HG02840 (cell line): ENCODE data around the gene MTCH1.
"Not testable (repeated sequence)": the region's sequence is repeated elsewhere in the genome, so short reads cannot be mapped to it uniquely, and the experiment has no call there.

Experiments used
- ATAC-seq: cut with Tn5 transposase; IDR thresholded peaks from one replicate; pipeline ENCODE4 v1.9.1; 2021; ENCODE audit warnings: mild to moderate bottlenecking, moderate library complexity, moderate number of reproducible peaks; ENCODE audit not compliant: unreplicated experiment, low FRiP score

The MTCH1 gene

DNA sequence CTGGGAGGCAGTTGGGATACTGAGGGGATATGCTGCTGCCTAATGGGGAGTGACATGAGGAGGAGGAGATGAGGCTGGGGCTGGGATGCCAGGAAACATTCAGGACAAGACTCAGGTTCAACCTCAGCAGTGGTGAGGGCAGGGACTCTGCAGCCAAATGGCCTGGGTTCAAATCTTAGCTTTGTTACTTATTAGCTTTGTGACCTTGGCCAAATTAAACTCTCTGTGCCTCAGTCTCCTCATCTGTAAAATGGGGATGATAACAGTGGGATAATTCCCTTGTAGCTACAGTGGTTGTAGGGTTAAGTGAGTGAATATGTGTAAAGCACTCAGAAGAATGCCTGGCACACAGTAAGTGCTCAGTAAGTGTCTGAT lies 29.6 kb downstream of the MTCH1 start:
- no peak for ATAC-seq

DNA sequence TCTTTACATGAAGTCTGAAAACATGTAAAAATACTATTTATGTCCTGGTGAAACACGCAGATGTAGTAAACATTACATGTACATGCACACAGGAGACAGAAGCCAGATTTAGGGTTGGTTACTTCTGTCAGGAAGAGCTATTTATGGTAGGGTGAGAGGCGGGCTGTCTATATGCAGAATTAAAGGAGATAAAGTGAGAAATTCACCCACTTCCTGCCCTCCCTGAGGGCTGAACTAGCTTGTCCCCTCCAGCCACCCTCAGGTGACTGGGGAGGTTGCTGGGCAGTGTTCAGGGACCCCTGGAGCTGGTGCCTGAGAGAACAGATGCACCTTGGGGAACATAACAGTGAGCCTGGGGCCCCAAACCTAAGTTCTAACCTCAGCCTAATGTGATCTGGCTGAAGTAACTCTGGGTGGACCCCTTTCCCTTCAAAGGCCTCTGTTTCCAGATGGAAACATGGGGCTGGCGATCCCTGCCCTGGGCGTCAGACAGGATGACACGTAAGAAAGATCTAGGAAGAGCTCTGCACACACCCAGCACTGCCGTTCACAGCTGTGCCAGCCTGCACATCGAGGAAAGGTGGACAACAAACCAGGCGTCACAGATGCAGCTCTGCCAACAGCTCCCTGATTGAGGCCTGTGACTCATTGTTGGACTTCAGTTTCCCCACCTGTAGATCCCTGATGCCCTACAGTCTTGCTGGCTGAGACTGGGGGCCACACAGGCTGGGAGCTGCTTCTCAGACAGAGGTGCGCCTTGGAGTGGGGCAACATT lies 30.1 kb downstream of the MTCH1 start:
- no peak for ATAC-seq

DNA sequence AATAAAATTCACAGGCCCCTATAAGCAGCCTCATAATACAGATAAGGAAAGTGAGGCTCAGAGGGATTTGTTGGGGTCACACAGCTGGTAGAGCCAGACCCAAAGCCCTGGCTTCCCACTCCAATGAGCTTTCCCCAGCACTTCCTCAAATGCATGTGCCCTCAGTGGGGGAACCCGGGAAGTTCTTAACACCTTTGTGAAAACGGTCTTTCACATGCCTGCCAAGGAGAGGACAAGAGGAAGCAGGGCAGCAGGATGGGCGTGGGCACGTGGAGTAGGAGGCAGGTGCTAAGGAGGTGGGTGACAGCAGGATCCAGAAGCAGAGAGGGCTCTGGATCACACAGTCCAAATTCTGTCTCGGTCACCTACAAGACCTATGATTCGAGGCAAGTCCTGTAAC lies 30.9 kb downstream of the MTCH1 start:
- no peak for ATAC-seq

DNA sequence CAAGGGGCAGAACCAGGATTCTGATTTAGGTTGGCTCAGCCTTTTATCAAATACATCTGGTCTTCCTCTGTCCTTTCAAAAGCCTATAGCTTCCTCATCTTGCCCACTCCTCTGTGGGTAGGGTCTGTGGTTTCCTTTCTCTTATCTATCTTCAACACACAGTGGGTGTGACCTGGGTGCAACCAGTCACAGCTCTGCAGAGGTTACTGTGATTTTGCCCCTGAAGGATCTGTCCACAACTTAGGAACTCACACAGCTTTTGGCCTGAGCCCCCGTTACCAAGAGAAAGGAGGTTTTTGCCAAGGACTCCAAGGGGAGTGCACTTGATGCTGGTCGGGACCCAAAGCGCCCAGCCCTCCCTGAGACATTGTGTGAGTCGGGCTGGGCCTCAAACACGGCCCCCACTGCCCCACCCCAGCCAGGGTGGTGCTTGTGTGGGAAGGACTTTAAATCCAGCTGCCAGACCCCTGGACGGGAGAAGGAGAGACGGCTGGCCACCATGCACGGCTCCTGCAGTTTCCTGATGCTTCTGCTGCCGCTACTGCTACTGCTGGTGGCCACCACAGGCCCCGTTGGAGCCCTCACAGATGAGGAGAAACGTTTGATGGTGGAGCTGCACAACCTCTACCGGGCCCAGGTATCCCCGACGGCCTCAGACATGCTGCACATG lies 31.6 kb downstream of the MTCH1 start, which contains the start of gene PI16:
PI16 (plus strand) TSS at position 477 of the 670 bp plus-strand sequence; CDS start at position 500, 23 bp downstream.
- no peak for ATAC-seq

DNA sequence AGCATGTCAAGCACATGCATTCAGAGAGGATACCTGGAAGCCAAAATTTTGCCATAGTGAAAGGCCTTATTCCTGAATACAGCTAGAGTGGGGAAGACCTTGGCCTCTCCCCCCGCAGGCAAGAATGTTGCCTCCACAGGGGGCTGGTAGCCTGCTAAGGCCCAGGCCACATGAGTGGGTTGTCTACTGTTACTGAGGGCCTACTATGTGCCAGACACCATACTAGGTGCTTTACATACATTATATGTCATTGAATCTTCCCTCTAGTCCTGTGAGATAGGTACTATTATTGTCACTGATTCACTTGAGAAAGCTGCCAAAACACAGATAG lies 32.1 kb downstream of the MTCH1 start:
- no peak for ATAC-seq

DNA sequence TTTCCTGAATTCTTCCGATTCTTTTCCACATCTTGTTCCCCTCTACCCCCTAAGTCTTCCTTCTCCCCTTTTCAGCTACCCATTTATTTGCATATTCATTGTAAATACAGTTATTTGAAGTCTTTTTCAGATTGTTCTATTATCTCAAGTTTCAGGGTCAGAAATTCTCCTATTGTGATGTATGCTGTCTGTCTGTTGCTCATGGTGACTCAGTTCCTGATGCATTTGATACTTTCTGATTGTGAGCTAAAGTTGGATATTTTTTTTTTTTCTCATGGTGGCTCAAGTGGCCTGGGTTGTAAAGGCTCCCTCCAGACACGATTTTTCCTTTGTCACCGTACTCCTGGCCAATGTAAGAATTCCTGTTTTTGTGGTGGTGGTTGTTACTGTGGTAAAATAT lies 36.4 kb downstream of the MTCH1 start:
- ATAC-seq = no peak

DNA sequence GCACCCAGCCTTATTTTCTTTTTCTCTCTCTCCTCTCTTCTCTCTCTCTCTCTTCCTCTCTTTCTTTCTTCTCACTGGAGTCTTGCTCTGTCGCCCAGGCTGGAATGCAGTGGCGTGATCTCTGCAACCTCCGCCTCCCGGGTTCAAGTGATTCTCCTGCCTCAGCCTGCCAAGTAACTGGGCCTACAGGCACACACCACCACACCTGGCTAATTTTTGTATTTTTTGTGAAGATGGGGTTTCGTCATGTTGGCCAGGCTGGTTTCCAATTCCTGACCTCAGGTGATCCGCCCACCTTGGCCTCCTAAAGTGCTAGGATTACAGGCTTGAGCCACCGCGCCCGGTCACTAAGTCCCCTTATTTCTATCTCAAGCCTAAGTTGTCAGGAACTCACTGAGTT lies 36.9 kb downstream of the MTCH1 start:
- not testable (repeated sequence) for ATAC-seq

DNA sequence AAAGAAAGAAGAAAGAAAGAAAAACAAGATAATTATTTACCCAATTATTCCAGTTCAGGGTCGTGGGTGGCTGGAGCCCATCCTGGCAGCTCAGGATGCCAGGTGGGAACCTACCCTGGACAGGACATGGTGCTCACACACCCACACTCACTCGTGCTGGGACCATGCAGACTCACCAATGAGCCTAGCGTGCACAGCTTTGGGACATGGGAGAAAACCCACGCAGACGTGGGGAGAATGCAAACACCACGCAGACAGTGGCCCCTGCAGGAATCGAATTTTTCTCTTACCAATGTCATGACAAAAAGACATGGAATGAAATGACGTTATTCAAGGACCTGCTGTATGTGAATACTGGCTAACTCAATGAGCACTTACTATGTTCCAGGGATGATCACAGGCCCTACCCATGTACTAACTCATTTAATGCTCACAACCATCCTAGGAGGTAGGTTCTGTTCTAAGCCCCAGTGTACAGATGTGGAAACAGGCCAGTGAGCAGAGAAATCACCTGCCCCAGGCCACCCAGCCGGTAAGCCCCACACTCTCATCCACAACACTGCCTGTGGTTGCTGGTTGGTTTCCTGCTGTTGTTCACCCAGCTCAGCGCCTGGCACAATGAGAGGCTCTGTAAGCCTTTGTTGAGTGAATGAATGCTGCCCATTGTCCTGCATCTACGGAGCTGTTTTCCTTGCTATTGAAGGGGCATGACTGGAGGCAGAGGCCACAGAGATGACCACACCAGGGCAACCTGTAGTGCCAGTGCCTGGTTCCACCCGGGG lies 38.2 kb downstream of the MTCH1 start:
- no peak for ATAC-seq

DNA sequence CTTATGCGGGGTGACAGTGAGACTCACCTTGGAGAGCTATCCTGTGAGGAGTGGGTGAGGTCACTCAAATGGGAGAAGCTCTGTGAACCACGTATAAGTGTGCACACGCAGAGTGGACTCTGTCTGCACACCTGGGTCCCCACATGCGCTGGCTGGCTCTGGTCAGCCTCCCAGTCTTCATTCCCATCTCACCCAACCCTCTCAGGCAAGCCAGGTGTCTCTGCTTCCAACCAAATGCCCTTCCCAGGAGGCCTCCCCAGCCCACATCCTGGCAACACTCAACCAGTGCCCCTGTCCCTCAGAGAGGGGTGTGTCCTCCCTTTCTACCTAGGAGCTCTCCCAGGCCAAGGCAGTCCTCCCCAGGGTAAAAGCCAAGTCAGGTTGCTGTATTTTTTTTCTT lies 39.5 kb downstream of the MTCH1 start:
- no peak for ATAC-seq

DNA sequence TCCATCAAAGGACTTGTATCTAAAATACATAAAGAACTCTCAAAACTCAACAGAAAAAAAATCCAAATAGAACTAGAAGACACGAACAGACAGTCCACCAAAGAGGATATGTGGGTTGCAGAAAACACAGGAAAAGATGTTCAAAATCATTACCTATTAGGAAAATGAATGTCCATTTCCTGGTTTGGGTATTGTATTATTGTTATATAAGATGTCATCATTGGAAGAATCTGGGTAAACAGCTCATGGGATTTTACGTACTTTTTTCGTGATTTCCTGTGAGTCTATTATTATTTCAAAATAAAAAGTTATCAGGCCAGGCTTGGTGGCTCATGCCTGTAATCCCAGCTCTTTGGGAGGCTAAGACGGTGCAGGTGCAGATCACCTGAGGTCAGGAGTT lies 40.7 kb downstream of the MTCH1 start:
- no peak for ATAC-seq

DNA sequence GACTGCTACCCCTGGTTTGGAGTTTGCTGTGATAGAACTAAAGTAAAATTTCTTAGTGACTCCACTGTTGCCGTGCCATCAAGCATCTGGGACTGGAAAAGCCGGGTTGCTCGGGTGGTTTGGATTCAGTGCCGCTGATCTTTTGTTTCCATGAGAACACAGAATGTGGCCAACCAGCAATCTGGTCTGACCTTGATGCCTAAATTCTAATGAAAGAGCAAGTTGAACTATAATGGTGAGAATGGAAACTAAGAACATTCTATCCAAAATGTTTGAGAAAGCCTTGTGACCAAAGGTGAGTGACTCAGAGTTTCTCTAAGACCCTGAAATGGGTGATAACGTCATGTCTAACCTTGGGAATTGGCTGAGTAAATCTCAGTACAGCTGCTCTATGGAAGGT lies 41.3 kb downstream of the MTCH1 start:
- no peak for ATAC-seq

DNA sequence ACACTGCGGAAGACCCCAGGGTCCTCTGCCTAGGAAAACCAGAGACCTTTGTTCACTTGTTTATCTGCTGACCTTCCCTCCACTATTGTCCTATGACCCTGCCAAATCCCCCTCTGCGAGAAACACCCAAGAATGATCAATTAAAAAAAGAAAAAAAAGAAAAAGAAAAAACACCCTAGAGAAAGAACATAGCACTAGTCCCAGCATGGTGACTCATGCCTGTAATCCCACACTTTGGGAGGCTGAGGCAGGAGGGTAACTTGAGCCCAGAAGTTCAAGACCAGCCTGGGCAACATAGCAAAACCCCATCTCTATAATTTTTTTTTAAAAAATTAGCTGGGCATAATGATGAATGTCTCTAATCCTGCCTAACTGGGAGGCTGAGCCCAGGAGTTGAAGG lies 43.7 kb downstream of the MTCH1 start:
- ATAC-seq = not testable (repeated sequence)

DNA sequence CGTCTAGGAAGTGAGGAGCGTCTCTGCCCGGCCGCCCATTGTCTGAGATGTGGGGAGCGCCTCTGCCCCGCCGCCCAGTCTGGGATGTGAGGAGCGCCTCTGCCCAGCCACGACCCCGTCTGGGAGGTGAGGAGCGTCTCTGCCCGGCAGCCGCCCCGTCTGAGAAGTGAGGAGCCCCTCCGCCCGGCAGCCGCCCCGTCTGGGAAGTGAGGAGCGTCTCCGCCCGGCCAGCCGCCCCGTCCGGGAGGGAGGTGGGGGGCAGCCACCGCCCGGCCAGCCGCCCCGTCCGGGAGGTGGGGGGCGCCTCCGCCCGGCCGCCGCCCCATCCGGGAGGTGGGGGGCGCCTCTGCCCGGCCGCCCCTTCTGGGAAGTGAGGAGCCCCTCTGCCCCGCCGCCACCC lies 44.4 kb downstream of the MTCH1 start:
- ATAC-seq = not testable (repeated sequence)

DNA sequence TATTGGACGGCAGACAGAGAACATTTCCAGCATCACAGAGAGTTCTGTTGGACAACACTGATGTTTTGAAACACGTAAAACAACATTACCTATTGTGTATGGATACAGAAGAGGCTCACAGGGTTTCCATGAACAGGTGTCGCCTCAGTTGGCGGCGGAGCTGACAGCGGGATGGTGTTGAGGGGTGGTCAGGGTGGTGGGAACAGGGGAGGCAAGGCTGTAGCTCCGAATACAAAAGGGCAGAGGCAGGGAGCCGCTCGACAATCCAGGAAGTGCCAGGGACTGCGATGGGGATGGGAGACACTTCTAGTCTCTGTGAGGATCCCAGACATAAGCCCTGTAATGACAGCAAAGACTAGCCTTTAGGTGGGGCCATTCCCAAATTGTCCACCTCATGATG lies 46.0 kb downstream of the MTCH1 start:
- no peak for ATAC-seq

DNA sequence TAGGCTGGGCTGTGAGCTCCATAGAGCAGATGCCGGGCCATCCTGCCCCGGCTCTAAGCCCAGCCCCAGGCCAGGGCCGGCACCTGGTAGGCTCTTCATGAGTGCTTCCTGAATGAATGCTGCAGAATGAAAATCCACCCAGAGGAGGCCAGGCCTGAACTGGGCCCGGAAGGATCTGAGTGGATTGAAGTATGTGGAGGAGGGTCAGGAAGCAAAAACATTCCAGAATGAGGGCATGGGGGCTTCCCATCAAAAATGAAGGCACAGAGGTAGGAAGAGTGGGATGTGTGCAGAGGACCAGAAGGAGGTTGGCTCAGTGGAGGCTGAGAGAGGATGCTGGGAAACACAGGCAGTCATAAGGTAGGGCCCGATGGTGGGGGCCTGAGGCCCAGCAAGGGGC lies 47.0 kb downstream of the MTCH1 start:
- not testable (repeated sequence) for ATAC-seq

DNA sequence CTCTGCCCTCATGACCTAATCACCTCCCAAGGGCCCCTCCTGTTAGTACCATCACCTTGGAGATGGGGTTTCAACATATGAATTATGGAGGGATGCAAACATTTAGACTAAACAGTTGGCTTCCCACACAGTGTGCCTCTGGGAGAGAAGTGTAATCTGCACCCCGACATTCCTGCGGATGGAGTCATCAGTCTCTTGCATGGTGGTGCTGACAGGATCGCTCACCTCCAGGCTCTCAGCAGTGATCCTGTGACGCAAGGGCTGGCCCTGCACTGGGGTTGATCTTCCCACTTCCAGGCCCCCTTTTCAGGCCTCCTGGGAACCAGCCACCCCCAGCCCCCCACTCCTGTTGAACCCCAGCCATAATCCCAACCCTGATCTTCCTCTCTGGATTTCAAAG lies 47.5 kb downstream of the MTCH1 start:
- no peak for ATAC-seq

DNA sequence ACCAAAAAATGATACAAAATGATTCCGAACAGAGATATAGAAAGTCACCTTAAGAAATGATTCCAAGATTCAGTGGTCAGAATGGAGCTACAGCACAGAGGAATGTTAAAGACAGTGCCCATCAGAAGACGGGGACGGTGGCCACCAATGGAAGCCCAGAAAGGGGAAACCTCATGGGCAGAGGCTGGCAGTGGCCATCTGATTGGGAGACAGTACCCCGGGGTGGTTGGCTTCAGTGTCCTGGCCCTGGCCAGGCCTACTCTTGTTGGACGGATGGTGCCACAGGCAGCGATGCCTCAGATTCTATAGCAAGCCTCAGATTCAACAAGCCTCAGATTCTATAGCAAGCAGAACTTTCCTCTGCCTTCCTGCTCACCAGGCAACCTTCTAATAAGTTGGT lies 48.1 kb downstream of the MTCH1 start:
- no peak for ATAC-seq

DNA sequence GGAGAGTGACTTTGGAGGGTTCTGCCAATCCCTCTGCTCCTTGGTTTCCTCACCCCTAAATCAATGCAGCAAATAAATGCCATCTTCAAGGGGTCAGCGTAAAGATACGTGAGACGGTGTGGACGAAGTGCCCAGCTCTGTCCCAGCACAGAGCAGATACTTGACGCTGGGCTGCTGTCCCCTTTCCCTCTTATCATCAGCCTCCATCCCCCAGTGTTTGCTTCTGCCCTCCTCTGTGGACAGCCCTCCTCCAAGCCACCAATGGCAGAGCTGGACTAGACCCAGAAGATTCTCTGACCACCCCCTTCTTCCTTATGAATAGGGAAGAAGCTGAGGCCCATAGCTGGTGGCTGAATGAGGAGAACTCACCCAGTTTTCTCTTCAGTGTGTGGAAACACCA lies 49.2 kb downstream of the MTCH1 start:
- no peak for ATAC-seq

DNA sequence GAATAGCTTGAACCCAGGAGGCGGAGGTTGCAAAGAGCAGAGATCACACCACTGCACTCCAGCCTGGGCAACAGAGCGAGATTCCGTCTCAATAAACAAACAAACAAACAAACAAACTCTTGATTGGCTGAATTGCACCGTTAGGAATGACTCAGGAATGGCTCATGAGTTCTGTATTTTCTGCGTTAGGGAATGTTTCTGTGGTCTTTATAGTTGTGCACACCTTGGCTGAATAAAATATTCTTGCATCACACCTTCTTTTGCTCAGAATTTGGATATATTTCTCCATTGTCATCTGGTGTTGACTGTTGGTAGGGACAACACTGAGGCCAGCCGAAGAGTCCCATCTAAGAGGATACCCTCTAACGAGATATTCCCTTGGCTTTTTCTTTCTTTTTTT lies 51.1 kb downstream of the MTCH1 start:
- ATAC-seq = no peak

DNA sequence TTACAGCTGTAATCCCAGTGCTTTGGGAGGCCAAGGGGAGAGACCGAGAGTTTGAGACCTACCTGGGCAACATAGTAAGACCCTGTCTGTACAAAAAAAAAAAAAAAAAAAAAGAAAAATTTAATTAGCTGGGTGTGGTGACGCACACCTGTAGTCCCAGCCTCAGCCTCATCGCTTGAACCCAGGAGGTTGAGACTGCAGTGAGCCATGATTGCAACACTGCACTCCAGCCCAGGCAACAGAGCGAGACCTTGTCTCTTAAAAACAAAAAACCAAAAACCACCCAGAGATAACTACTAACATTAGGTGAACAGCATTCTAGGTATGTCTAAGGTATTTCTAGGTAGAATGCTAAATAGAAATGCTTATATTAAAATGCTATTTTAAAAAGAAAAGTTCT lies 52.5 kb downstream of the MTCH1 start:
- ATAC-seq = no peak

DNA sequence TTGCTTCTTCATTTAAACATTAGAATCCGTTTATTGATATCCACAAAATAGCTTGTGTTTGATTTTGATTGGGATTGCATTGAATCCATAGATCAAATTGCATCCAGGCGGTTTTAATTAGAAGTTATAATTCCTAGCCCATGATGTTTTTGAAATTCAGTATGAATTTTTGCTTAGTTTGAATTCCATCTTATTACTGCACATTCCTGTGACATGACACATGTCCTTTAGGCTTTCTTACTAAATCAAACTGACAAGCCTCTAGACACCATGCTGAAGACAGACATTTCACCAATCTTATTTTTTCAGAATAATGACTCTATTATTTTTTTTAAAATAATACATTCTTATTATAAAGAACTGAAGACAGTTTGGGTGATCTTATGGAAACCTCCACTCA lies 52.9 kb downstream of the MTCH1 start:
- no peak for ATAC-seq

DNA sequence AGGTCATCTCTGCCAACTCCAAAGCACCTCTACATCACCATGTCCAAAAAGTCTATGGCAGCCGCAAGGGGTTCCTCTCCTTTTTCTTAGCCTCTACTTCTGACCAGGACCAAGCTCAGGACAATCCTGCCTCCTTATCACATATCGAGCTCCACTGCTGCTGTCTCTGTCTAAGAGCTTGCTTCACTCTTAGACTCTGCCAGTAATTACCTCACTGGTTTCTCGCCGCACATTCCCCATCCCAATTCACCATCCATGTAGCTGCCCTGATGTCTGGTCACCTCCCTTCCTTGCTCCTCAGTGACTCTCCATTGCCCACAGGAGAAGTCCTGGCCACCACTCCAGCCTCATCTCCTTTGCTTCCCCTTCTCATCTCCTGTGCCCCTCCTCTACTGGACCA lies 55.5 kb downstream of the MTCH1 start:
- no peak for ATAC-seq
